Amniotic epithelial cell (primary cell): Measurements from ENCODE around the gene MMP3.
"Not testable (repeated sequence)": the region's sequence is repeated elsewhere in the genome, so short reads cannot be mapped to it uniquely, and the experiment has no call there.

Source experiments
- DNase-seq: peaks from one replicate; pipeline ENCODE4 v3.0.0-alpha.2; 2010; ENCODE audit warnings: low read depth

The MMP3 gene

GRCh38 chr11:102843489-102843888, at the start of gene MMP3:
Gene MMP3 (minus strand): TSS chr11:102843609. CDS start chr11:102843546, 63 bp downstream.
- no peak for DNase-seq

- DNase-seq: no peak
These were observed 48.3 kb upstream of the MMP3 start for GRCh38 chr11:102891736-102892135.

- no peak for DNase-seq
These were observed 43.6 kb upstream of the MMP3 start for GRCh38 chr11:102886999-102887398.

GRCh38 chr11:102883141-102883540, 39.7 kb upstream of the MMP3 start:
- no peak for DNase-seq

- peak; percentile 17 for DNase-seq
These were observed 39.1 kb upstream of the MMP3 start for GRCh38 chr11:102882389-102883024.

- DNase-seq: no peak
These were observed 36.4 kb upstream of the MMP3 start for GRCh38 chr11:102879801-102880200.

- DNase-seq: no peak
These were observed 35.2 kb upstream of the MMP3 start for GRCh38 chr11:102878595-102878994.

- no peak for DNase-seq
These were observed 31.4 kb upstream of the MMP3 start, which contains the start of gene MMP12 for GRCh38 chr11:102874852-102875251. Gene MMP12 (minus strand): TSS chr11:102874982. CDS start chr11:102874937, 45 bp downstream.

- DNase-seq: not testable (repeated sequence)
These were observed 26.1 kb upstream of the MMP3 start for GRCh38 chr11:102869354-102869964.

- peak; percentile 40 for DNase-seq
These were observed 24.9 kb upstream of the MMP3 start for GRCh38 chr11:102868339-102868738.

GRCh38 chr11:102864724-102865123, 21.3 kb upstream of the MMP3 start:
- DNase-seq: no peak

GRCh38 chr11:102853956-102854355, 10.5 kb upstream of the MMP3 start:
- DNase-seq: no peak

- no peak for DNase-seq
These were observed 9.6 kb upstream of the MMP3 start for GRCh38 chr11:102853055-102853454.

GRCh38 chr11:102850973-102851745, 7.8 kb upstream of the MMP3 start:
- peak; percentile 81 for DNase-seq

GRCh38 chr11:102849311-102849710, 5.9 kb upstream of the MMP3 start:
- DNase-seq: peak; percentile 52

- peak; percentile 66 for DNase-seq
These were observed 2.9 kb upstream of the MMP3 start for GRCh38 chr11:102846292-102846691.

- DNase-seq: no peak
These were observed 479 bp downstream of the MMP3 start for GRCh38 chr11:102842930-102843329.

- no peak for DNase-seq
These were observed 3.4 kb downstream of the MMP3 start for GRCh38 chr11:102840018-102840417.

GRCh38 chr11:102837646-102838045, 5.8 kb downstream of the MMP3 start:
- no peak for DNase-seq

GRCh38 chr11:102837156-102837555, 6.3 kb downstream of the MMP3 start:
- no peak for DNase-seq

GRCh38 chr11:102836290-102836875, 7.0 kb downstream of the MMP3 start:
- DNase-seq: peak; percentile 84

GRCh38 chr11:102833731-102834130, 9.7 kb downstream of the MMP3 start:
- peak; percentile 65 for DNase-seq

- DNase-seq: no peak
These were observed 10.8 kb downstream of the MMP3 start for GRCh38 chr11:102832612-102833011.
